GM18511 (cell line): Measurements from ENCODE around the gene DPF3.

Source experiments
- ATAC-seq: cut with Tn5 transposase; IDR thresholded peaks from one replicate; pipeline ENCODE4 v1.9.1; 2021; ENCODE audit warnings: mild to moderate bottlenecking, moderate library complexity; ENCODE audit not compliant: unreplicated experiment

DPF3 gene

DNA sequence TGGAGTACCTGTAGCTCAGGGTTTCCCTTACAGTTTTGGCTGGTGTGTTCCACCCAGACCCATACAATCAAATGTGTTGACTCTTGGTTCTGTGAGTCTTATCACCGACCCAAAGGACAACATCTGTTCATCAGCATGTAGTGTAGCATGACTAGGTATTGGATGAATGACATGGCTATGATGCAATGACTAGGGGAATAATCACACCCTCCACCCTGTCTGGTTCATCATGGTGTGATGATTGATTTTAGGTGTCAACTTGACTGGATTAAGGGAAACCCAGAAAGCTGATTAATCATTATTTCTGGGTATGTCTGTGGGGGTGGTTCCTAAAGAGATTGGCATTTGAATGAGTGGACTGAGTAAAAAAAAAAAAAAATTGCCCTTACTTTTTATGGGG lies 311.3 kb downstream of the DPF3 start:
- ATAC-seq = no peak

DNA sequence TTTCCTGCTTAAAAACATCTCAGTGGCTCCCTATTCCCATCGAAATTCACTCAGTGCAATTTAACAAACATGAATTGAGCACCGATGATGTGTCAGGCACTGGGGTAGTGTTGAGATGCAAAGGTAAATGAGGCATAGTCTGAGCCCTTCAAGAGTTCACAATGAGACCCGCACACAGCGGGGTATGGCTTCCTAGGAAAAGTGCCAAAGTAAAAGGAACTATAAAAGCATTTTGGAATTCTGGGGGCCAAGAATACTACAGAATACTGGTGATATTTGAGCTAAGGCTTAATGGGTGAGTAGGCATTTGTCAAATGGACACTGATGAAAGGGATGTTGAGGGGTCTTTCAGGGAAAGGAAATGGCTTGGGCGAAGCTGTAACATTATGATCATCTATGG lies 315.4 kb downstream of the DPF3 start:
- no peak for ATAC-seq

DNA sequence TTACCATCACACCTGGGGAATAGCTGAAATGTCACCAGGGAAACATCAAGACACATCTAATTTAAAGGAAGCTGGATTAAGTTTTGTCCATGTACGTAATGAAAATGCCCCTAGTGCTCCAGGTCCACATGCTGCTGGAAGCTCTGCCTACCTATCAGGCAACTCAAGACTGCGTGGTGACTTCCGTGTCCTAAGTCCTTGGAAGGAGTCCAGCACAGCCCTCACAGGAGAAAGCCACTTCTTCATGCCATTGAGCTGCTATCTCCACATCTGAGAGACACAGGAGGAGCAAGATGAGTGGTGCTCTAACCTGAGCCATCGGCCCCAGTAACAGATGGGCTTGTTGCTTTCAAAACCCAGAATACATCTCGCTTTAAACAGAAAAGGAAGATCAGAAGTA lies 316.4 kb downstream of the DPF3 start:
- ATAC-seq = no peak

DNA sequence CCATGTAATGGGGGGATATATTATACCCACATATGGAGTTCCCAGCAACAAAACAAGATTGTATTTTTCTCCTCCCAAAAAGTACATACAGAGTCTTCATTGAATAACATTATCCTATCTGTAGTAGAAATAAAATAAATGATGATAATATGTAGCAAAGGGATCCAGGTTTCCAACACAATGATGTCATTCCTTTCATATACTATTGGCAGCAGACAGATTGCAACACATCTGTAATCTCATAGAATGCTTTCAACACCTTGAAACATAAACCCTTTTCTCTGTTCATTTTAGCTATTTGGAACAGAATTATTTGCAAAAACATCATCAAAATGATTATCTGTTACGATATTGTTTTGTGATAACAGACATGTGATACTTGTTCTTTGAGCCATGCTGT lies 317.6 kb downstream of the DPF3 start:
- ATAC-seq = no peak

- ATAC-seq = no peak
Observed at GRCh38 chr14:72574715-72575114, 319.2 kb downstream of the DPF3 start.

GRCh38 chr14:72573725-72574417 lies 320.0 kb downstream of the DPF3 start:
- no peak for ATAC-seq
